Loucy (cell line): Measurements from ENCODE around the gene TSFM.

Experiments used
- H2AFZ ChIP-seq: fragments of 200-600 bp; sonication (generic); 2 replicates; pipeline ENCODE4 v1.6.0; 2016; ENCODE audit warnings: antibody characterized with exemption, mild to moderate bottlenecking, low read length, moderate library complexity
- H3F3A ChIP-seq: fragments of 200-600 bp; 2 replicates; pipeline ENCODE4 v1.6.0; 2016; ENCODE audit warnings: antibody characterized with exemption, low read depth, mild to moderate bottlenecking
- H3K27me3 ChIP-seq: fragments of 200-600 bp; sonication (generic); 2 replicates; pipeline ENCODE4 v1.6.1; 2014; ENCODE audit warnings: low read length, mild to moderate bottlenecking; ENCODE audit not compliant: insufficient read depth, poor library complexity, severe bottlenecking
- H3K36me3 ChIP-seq: fragments of 200-600 bp; sonication (generic); 2 replicates; pipeline ENCODE4 v1.6.1; 2016; ENCODE audit warnings: low read length; ENCODE audit not compliant: insufficient read depth
- H3K4me1 ChIP-seq: fragments of 200-600 bp; sonication (generic); 2 replicates; pipeline ENCODE4 v1.5.1; 2014; ENCODE audit warnings: low read length, mild to moderate bottlenecking; ENCODE audit not compliant: insufficient read depth, poor library complexity, severe bottlenecking
- H3K4me2 ChIP-seq: fragments of 200-600 bp; sonication (generic); 2 replicates; pipeline ENCODE4 v1.6.0; 2014; ENCODE audit warnings: antibody characterized with exemption, low read length, low read depth, mild to moderate bottlenecking; ENCODE audit not compliant: poor library complexity, severe bottlenecking
- H3K4me3 ChIP-seq: fragments of 200-600 bp; sonication (generic); 2 replicates; pipeline ENCODE4 v1.5.1; 2014; ENCODE audit warnings: low read length, mild to moderate bottlenecking, mixed read lengths; ENCODE audit not compliant: poor library complexity, severe bottlenecking
- H3K79me2 ChIP-seq: fragments of 200-600 bp; sonication (generic); 2 replicates; pipeline ENCODE4 v1.6.1; 2014; ENCODE audit warnings: low read length; ENCODE audit not compliant: insufficient read depth
- H3K9ac ChIP-seq: fragments of 200-600 bp; sonication (generic); 2 replicates; pipeline ENCODE4 v1.6.0; 2014; ENCODE audit warnings: mild to moderate bottlenecking, low read depth, low read length, moderate library complexity; ENCODE audit not compliant: poor library complexity, severe bottlenecking
- H3K9me2 ChIP-seq: fragments of 200-600 bp; sonication (generic); replicated peaks from 2 replicates; pipeline ENCODE4 v1.6.1; 2016; ENCODE audit warnings: low read depth, low read length, mixed read lengths
- H3K9me3 ChIP-seq: fragments of 200-600 bp; sonication (generic); 2 replicates; pipeline ENCODE4 v1.6.1; 2014; ENCODE audit warnings: mild to moderate bottlenecking, antibody characterized with exemption, low read length, low read depth; ENCODE audit not compliant: insufficient read depth
- H4K20me1 ChIP-seq: fragments of 200-600 bp; sonication (generic); 2 replicates; pipeline ENCODE4 v1.6.0; 2014; ENCODE audit warnings: antibody characterized with exemption, low read length, mild to moderate bottlenecking; ENCODE audit not compliant: insufficient read depth, poor library complexity, severe bottlenecking
- CTCF ChIP-seq: fragments of 200-600 bp; sonication (generic); conservative IDR thresholded peaks from 2 replicates; pipeline ENCODE4 v1.5.1; 2014; ENCODE audit warnings: mild to moderate bottlenecking, antibody characterized with exemption, low read length
- EZH2phosphoT487 ChIP-seq: fragments of 200-600 bp; IDR thresholded peaks from 2 replicates; pipeline ENCODE4 v1.6.1; 2018; ENCODE audit warnings: antibody characterized with exemption, mild to moderate bottlenecking, moderate library complexity, borderline replicate concordance

Gene TSFM

DNA sequence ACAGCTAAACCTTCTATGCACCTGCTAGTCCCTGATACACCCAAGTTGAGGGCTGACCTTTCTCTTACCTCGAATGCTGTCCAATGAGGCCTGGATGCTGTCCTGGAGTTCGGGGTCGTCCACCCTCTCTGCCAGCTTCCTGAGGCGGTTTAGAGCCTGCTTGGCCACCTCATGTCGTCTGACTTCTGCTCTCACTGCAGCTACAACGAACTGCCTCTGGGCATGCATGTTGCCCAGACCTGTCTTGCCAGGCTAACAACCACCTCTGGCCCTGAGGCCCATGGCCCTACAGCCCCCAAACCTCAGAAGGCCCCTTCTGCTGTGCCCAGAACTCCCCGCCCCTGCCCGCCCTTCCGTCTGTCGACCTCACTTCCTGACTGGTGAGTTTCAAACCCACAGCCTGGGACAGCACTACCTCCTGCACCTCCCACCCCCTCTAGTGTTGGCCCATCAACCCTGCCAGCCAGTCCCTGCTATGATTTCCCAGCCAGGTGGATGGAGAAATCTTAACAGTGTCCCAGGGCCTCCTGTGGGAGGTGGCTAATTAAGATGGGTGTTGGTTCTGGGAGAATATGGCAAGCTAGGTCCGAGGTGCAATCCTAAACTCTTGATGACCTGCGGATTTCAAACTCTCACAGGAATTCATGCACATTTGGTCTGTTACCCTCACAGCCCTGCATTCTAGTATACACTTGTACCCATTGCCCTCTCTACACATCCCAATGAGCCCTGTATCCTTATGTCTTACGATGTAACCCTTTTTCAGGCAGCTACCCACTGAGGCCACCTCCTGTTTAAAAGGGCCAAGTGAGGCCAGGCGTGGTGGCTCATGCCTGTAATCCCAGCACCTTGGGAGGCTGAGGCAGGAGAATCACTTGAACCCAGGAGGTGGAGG is 40.5 kb upstream of the TSFM start:
- Histone ChIP-seq H3F3A (no peaks in the 10 kb centered on the region; the same call in 1 of the 2 replicates), H3K9me3 (no peaks in the 10 kb centered on the region), H3K79me2 (peaks cover 48% of the 10 kb centered on the region), H3K4me1 (peaks cover 31% of the 10 kb centered on the region), H3K9me2 (no peaks in the 10 kb centered on the region), H4K20me1 (peaks cover 32% of the 10 kb centered on the region), H3K9ac (peak overlapping the region; percentile 75), H2AFZ (no peak overlapping the region), H3K36me3 (peaks cover 8% of the 10 kb centered on the region; the same call in 1 of the 2 replicates), H3K27me3 (no peaks in the 10 kb centered on the region), H3K4me2 (peak overlapping the region; percentile 95), H3K4me3 (peak overlapping the region; percentile 80)
- TF ChIP-seq EZH2phosphoT487 (no peak), CTCF (peak; percentile 74)

DNA sequence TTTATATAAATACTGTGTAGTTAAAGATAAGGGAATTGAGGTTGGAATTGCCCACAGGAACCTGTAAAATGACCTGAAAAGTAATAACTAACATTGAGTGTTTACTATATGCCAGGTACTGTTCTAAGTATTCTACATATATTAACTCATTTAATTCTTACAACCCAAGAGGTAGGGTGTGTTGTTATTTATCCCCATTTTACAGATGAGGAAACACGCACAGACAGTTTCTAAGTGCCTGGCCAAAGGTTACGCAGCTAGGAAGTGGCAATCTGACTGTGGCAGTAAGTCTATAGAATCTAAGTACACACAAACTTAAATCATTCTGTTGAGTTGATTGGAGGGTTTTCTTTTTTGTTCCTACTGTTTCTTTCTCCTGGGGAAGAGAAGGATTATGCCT is 38.8 kb upstream of the TSFM start:
- no peak for TF ChIP-seq CTCF
- TF ChIP-seq EZH2phosphoT487, result no peak
- Histone ChIP-seq H3K27me3 (no peaks in the 10 kb centered on the region), H2AFZ (no peak overlapping the region), H3K9me2 (no peaks in the 10 kb centered on the region), H3K4me3 (peak overlapping the region; percentile 77), H4K20me1 (peaks cover 22% of the 10 kb centered on the region), H3K4me1 (peaks cover 31% of the 10 kb centered on the region), H3K79me2 (peaks cover 39% of the 10 kb centered on the region), H3K9ac (peak overlapping the region; percentile 69), H3K4me2 (peak overlapping the region; percentile 72), H3F3A (no peaks in the 10 kb centered on the region; the same call in 1 of the 2 replicates), H3K9me3 (no peaks in the 10 kb centered on the region), H3K36me3 (peaks cover 21% of the 10 kb centered on the region)

- Histone ChIP-seq H3K9me2 (no peaks in the 10 kb centered on the region), H4K20me1 (peaks cover 22% of the 10 kb centered on the region), H3K9ac (peak overlapping the region; percentile 69), H3K4me1 (peaks cover 27% of the 10 kb centered on the region), H2AFZ (no peak overlapping the region), H3K4me2 (peak overlapping the region; percentile 72), H3K9me3 (no peaks in the 10 kb centered on the region), H3K4me3 (peak overlapping the region; percentile 77), H3K36me3 (peaks cover 26% of the 10 kb centered on the region), H3K27me3 (no peaks in the 10 kb centered on the region), H3K79me2 (peaks cover 39% of the 10 kb centered on the region), H3F3A (no peaks in the 10 kb centered on the region; the same call in 1 of the 2 replicates)
- TF ChIP-seq EZH2phosphoT487 (no peak), CTCF (no peak)
Measured at GRCh38 chr12:57744194-57744776, 38.3 kb upstream of the TSFM start.
